Measurements from ENCODE around the gene SSB. TPM values are rescaled to one million over a fixed set of nuclear protein-coding genes. Genes with fewer than 3 reads are reported as not detected.

Gene SSB
- total and polyA plus RNA-seq, 2 of the 13 experiments (the other 11 are each of a cell fraction or from before 2014, with no cell fraction given) = 109 to 208 TPM

DNA sequence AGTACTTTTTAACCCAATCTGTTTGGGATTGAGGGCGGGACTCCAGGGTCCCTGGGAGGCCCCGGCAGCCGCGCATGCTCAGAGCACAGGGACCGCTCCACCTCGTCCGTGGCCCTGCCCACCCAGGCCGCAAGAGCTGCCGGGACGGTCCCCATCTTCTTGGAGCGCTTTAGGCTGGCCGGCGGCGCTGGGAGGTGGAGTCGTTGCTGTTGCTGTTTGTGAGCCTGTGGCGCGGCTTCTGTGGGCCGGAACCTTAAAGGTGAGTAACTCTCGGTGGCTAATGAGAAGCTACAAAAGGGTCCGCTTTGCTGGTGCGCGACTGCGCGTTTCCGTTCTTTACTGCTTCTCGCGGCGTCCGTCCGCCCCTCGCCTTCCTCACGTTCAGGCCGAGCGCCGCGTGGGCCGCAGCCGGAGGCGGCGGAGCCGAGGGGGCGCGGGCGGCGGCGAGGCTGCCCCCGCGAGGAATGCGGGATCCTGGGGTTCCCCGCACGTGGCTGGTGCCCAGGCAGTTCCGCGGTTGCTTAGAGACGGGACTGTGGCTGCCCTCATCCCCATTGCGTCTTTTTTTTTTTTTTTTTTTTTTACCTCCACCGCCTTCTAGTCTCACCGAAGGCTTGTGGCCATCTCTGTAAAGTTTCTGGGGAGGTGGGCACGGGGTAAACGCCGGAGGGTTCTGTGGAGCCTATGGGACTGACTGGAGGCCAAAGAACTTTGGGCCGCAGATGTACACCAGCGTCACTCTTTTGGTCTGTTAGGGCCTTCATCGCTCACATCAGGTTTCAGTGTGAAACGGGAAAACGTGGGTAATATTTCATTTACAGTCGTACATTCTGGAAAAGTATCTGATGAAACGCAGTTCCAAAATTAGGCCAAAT, at the start of gene SSB (continued):
- peak; percentile 55 for TF ChIP-seq ETV6 (CRISPR knock-in tag; conservative IDR thresholded peaks at IDR 0.05)
- TF ChIP-seq DBP (CRISPR knock-in tag; IDR thresholded peaks at IDR 0.05; ENCODE audit: not compliant biosample characterization) = peak; percentile 18
- TF ChIP-seq, protein P1, sequence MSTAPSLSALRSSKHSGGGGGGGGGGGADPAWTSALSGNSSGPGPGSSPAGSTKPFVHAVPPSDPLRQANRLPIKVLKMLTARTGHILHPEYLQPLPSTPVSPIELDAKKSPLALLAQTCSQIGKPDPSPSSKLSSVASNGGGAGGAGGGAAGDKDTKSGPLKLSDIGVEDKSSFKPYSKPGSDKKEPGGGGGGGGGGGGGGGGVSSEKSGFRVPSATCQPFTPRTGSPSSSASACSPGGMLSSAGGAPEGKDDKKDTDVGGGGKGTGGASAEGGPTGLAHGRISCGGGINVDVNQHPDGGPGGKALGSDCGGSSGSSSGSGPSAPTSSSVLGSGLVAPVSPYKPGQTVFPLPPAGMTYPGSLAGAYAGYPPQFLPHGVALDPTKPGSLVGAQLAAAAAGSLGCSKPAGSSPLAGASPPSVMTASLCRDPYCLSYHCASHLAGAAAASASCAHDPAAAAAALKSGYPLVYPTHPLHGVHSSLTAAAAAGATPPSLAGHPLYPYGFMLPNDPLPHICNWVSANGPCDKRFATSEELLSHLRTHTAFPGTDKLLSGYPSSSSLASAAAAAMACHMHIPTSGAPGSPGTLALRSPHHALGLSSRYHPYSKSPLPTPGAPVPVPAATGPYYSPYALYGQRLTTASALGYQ (CRISPR knock-in tag; IDR thresholded peaks at IDR 0.05) = peak; percentile 63; the same call in 1 of the 2 replicates
- peak; percentile 61; the same call in 1 of the 2 replicates for TF ChIP-seq THAP9 (CRISPR knock-in tag; IDR thresholded peaks at IDR 0.05; ENCODE audit: borderline replicate concordance)
- TF ChIP-seq ZNF691 (CRISPR knock-in tag; IDR thresholded peaks at IDR 0.05; ENCODE audit: borderline replicate concordance, low read depth) = 0 out of 2 replicates have a peak, but pooled peaks have one; percentile 48
- no peak for TF ChIP-seq ARID3A (IDR thresholded peaks at IDR 0.05; ENCODE audit: low read depth, low read length)
- TF ChIP-seq ZC3H13 (CRISPR knock-in tag; IDR thresholded peaks at IDR 0.05) = no peak
- TF ChIP-seq ZNF549 (CRISPR knock-in tag; IDR thresholded peaks at IDR 0.05) = peak; percentile 65; the same call in 1 of the 2 replicates
- TF ChIP-seq ZNF30 (CRISPR knock-in tag; IDR thresholded peaks at IDR 0.05) = peak; percentile 47; the same call in 1 of the 2 replicates
- TF ChIP-seq, protein P2, sequence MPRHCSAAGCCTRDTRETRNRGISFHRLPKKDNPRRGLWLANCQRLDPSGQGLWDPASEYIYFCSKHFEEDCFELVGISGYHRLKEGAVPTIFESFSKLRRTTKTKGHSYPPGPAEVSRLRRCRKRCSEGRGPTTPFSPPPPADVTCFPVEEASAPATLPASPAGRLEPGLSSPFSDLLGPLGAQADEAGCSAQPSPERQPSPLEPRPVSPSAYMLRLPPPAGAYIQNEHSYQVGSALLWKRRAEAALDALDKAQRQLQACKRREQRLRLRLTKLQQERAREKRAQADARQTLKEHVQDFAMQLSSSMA (CRISPR knock-in tag; IDR thresholded peaks at IDR 0.05) = no peak
- TF ChIP-seq, protein P3, sequence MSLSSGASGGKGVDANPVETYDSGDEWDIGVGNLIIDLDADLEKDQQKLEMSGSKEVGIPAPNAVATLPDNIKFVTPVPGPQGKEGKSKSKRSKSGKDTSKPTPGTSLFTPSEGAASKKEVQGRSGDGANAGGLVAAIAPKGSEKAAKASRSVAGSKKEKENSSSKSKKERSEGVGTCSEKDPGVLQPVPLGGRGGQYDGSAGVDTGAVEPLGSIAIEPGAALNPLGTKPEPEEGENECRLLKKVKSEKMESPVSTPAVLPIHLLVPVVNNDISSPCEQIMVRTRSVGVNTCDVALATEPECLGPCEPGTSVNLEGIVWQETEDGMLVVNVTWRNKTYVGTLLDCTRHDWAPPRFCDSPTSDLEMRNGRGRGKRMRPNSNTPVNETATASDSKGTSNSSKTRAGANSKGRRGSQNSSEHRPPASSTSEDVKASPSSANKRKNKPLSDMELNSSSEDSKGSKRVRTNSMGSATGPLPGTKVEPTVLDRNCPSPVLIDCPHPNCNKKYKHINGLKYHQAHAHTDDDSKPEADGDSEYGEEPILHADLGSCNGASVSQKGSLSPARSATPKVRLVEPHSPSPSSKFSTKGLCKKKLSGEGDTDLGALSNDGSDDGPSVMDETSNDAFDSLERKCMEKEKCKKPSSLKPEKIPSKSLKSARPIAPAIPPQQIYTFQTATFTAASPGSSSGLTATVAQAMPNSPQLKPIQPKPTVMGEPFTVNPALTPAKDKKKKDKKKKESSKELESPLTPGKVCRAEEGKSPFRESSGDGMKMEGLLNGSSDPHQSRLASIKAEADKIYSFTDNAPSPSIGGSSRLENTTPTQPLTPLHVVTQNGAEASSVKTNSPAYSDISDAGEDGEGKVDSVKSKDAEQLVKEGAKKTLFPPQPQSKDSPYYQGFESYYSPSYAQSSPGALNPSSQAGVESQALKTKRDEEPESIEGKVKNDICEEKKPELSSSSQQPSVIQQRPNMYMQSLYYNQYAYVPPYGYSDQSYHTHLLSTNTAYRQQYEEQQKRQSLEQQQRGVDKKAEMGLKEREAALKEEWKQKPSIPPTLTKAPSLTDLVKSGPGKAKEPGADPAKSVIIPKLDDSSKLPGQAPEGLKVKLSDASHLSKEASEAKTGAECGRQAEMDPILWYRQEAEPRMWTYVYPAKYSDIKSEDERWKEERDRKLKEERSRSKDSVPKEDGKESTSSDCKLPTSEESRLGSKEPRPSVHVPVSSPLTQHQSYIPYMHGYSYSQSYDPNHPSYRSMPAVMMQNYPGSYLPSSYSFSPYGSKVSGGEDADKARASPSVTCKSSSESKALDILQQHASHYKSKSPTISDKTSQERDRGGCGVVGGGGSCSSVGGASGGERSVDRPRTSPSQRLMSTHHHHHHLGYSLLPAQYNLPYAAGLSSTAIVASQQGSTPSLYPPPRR (CRISPR knock-in tag; IDR thresholded peaks at IDR 0.05; ENCODE audit: borderline replicate concordance) = peak; percentile 32; the same call in 1 of the 2 replicates
- peak; percentile 75 for TF ChIP-seq XRCC5 (optimal IDR thresholded peaks at IDR 0.05; ENCODE audit: low read length)

All from HepG2 (cell line).